Astrocyte of the spinal cord (primary cell): ENCODE data around the gene DCBLD2.

ENCODE experiments used
- DNase-seq: peaks from one replicate; pipeline ENCODE4 v3.0.0; 2011; ENCODE audit warnings: low read depth, low spot score
- H3K4me3 ChIP-seq: 2 replicates; pipeline ENCODE4 v1.5.1; 2011; ENCODE audit warnings: low read depth, mild to moderate bottlenecking, low read length, moderate library complexity
- CTCF ChIP-seq: IDR thresholded peaks from 2 replicates; pipeline ENCODE4 v1.5.1; 2012; ENCODE audit warnings: low read depth, mild to moderate bottlenecking, low read length, inconsistent platforms
- in situ Hi-C: cut with HindIII; loops from 2 replicates; pipeline ENCODE4 v1.10.0; 2017; ENCODE audit warnings: low sequenced_read_pairs

Gene DCBLD2

GRCh38 chr3:98829246-98829832 is 72.2 kb downstream of the DCBLD2 start:
- no peak overlapping the region for H3K4me3 ChIP-seq
- no peak for TF ChIP-seq CTCF
- in situ Hi-C loops, result no loop called here
- no peak for DNase-seq

- in situ Hi-C loops, result no loop called here
- H3K4me3 ChIP-seq, result no peak overlapping the region
- DNase-seq, result no peak
- no peak for TF ChIP-seq CTCF
Measured at GRCh38 chr3:98827221-98827920, 74.1 kb downstream of the DCBLD2 start.

- TF ChIP-seq CTCF, result no peak
- in situ Hi-C loops, result no loop called here
- DNase-seq, result no peak
- H3K4me3 ChIP-seq, result no peak overlapping the region
Measured at GRCh38 chr3:98826126-98826525, 75.4 kb downstream of the DCBLD2 start.

GRCh38 chr3:98824256-98824655 is 77.2 kb downstream of the DCBLD2 start:
- no peak for DNase-seq
- in situ Hi-C loops, result no loop called here

GRCh38 chr3:98823791-98824190 is 77.7 kb downstream of the DCBLD2 start:
- no peak for DNase-seq
- H3K4me3 ChIP-seq, result no peak overlapping the region
- in situ Hi-C loops, result no loop called here
- no peak for TF ChIP-seq CTCF

More at GRCh38 chr3:98824256-98824655, 77.2 kb downstream of the DCBLD2 start:
- no peak for TF ChIP-seq CTCF
- no peak overlapping the region for H3K4me3 ChIP-seq

- no peak for TF ChIP-seq CTCF
- in situ Hi-C loops, result no loop called here
- H3K4me3 ChIP-seq, result no peak overlapping the region
- no peak for DNase-seq
Measured at GRCh38 chr3:98821063-98821462, 80.4 kb downstream of the DCBLD2 start.
